IPS DF 4.7 (cell line): ENCODE measurements around the gene CDK3.
"Not testable (repeated sequence)": the region's sequence is repeated elsewhere in the genome, so short reads cannot be mapped to it uniquely, and the experiment has no call there.

Source experiments
- DNase-seq: peaks from one replicate; pipeline ENCODE4 v3.0.0-alpha.2; 2013; ENCODE audit warnings: low spot score; ENCODE audit errors: extremely low read depth

Gene CDK3

GRCh38 chr17:76038050-76038449 lies 37.4 kb downstream of the CDK3 start:
- no peak for DNase-seq

GRCh38 chr17:76039121-76039520 lies 38.5 kb downstream of the CDK3 start:
- DNase-seq: no peak

- no peak for DNase-seq
Observed at GRCh38 chr17:76040376-76040775, 39.7 kb downstream of the CDK3 start.

- DNase-seq: not testable (repeated sequence)
Observed at GRCh38 chr17:76042868-76043267, 42.2 kb downstream of the CDK3 start.

GRCh38 chr17:76044475-76045007 lies 43.9 kb downstream of the CDK3 start:
- not testable (repeated sequence) for DNase-seq

- DNase-seq: no peak
Observed at GRCh38 chr17:76046064-76046463, 45.4 kb downstream of the CDK3 start.

- no peak for DNase-seq
Observed at GRCh38 chr17:76048025-76048605, 47.5 kb downstream of the CDK3 start.

- no peak for DNase-seq
Observed at GRCh38 chr17:76048711-76049110, 48.1 kb downstream of the CDK3 start.

GRCh38 chr17:76049239-76049638 lies 48.6 kb downstream of the CDK3 start:
- no peak for DNase-seq

- DNase-seq: no peak
Observed at GRCh38 chr17:76049836-76050537, 49.3 kb downstream of the CDK3 start.

- DNase-seq: no peak
Observed at GRCh38 chr17:76050538-76051467, 50.1 kb downstream of the CDK3 start.

GRCh38 chr17:76051561-76051960 lies 50.9 kb downstream of the CDK3 start:
- no peak for DNase-seq

- DNase-seq: no peak
Observed at GRCh38 chr17:76053246-76054111, 52.8 kb downstream of the CDK3 start.

- DNase-seq: no peak
Observed at GRCh38 chr17:76054112-76054476, 53.4 kb downstream of the CDK3 start.
